ENCODE results near the gene CRYGN. TPM values are rescaled to one million over a fixed set of nuclear protein-coding genes. Genes with fewer than 3 reads are reported as not detected.

Gene CRYGN
- total RNA-seq, 2 experiments from 2014 or later = not detected

DNA sequence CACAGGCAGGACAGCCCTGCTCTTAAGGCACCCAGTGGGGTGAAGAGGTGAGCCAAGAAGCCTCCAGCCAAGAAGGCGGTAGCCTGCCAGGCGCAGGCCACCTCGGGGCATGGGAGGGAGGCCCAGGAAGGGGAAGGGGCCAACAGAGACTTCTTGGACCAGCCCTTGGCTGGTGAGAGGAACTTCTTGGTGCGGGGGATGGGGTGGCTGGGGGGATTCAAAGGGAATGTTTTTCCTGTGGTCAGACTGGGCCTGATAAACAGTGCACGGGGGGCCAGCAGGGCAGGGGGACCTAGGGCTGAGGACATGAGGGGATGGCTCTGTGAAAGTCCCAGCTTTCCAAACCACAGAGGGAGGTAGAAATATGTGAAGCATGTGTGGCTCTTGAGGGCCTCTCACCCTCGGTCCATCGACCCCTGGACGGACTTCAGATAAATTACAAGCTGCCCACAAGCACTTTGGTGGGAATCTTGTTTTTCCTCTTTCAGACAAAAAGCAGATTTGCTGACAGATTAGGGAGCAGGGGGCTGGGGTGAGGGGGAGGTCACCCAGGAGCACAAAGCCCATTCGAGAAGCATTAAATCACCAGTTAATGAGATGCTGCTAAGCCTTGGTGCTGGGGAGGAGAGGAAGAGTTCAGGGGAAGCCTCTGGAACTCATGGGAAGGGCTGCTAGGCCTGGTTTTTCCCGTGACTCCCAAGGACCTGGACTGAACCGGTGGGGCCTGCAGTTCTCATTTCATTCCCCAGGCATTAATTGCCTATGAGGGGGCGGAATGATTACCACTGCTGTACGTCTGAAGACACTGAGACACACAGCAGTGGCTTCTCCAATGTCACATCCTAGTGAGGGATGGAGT, 11.3 kb downstream of the CRYGN start:
- Mint-ChIP-seq H3K36me3 (ENCODE audit: low read depth) (no peaks in the 10 kb centered on the region), H3K4me1 (ENCODE audit: low read depth) (peaks cover 50% of the 10 kb centered on the region), H3K9me3 (no peaks in the 10 kb centered on the region), H3K27me3 (ENCODE audit: low read depth) (no peaks in the 10 kb centered on the region), H3K4me3 (no peak overlapping the region), H3K27ac (peak overlapping the region; percentile 65)
- CTCF ChIA-PET = interaction anchor here (0.7 kb wide), 2 partner anchors 96 to 982 kb away, joined by 3 read pairs; no protein-coding TSS in a partner anchor
- intact Hi-C loops (cut with micrococcal nuclease) = loop anchor here (1.0 kb wide), 2 partner anchors 14 to 60 kb away; no protein-coding TSS in a partner anchor
- DNase-seq = no peak

DNA sequence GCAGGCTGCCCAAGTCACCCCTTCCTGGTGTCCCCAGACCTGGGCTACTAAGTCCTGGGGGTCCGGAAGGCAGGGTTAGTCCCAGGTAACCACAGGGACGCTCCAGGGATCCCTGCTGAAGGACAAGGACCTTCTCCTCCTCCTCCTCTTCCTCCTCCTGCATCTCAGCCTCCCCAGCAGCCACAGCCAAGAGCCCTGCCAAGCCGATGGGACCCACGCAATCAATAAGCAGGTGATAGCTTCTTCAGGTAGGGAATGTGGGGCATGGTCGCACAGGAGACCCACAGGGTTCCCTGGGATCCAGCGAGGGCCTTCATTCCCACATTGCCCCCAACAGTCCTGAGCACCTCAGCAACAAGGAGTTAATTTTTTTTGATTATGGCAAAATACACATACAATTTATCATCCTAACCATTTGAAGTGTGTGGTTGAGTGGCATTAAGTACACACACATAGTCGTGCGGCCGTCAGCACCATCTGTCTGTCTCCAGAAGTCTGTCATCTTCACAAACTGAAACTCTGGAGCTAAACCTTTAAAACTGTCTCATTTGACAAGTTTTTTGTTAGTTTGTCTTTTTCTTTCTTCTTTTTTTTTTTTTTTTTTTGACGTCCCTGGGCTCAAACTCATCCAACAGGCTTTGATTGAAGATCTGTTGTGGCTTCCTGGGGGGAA, 12.1 kb downstream of the CRYGN start:
- no peak for DNase-seq
- CTCF ChIA-PET = interaction anchor here (0.7 kb wide), 2 partner anchors 95 to 982 kb away, joined by 3 read pairs; no protein-coding TSS in a partner anchor
- Mint-ChIP-seq H3K27me3 (ENCODE audit: low read depth) (no peaks in the 10 kb centered on the region), H3K36me3 (ENCODE audit: low read depth) (no peaks in the 10 kb centered on the region), H3K27ac (no peak overlapping the region), H3K4me3 (no peak overlapping the region), H3K4me1 (ENCODE audit: low read depth) (peaks cover 42% of the 10 kb centered on the region), H3K9me3 (no peaks in the 10 kb centered on the region)
- intact Hi-C loops (cut with micrococcal nuclease) = no loop called here

DNA sequence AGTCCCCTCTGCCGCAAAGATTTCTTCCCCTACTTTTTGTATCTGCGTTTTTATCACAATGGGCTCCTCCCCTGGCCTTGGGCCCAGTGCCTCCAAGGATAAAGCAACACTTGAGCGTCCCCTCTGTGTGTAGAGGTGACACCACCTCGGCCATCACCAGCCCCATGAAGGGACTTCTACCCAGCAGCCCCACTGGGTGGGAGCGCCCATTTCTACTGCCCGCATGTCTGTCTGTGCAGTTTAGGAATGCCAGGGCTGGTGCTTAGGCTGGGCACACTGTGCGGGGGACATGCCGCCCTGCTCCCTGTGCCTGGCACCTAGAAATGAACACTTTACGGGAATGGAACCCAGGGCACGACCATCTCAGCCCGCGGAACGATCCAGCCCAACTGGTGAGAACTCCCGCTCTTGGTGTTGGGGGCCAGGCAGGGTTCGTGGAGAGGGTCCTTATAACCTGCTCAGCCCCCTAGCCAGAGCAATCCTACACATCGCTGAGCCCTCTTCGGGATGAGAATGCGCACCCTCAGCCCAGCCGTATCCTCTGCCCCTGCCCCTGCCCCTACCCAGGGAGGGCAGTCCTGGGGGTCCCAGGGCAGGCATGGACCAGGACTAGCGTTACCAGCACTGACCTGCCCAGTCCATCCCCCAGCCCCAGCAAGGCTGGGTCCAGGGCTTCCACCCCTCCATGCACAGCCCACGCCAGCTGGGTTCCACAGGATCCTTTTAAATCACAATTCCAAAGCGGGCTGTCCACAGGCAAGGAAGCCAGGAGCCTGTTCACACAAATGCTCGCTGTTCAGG, 12.8 kb downstream of the CRYGN start:
- peaks cover 38% of the 10 kb centered on the region for H3K4me1 Mint-ChIP-seq (ENCODE audit: low read depth)
- H3K36me3 Mint-ChIP-seq (ENCODE audit: low read depth) = no peaks in the 10 kb centered on the region

DNA sequence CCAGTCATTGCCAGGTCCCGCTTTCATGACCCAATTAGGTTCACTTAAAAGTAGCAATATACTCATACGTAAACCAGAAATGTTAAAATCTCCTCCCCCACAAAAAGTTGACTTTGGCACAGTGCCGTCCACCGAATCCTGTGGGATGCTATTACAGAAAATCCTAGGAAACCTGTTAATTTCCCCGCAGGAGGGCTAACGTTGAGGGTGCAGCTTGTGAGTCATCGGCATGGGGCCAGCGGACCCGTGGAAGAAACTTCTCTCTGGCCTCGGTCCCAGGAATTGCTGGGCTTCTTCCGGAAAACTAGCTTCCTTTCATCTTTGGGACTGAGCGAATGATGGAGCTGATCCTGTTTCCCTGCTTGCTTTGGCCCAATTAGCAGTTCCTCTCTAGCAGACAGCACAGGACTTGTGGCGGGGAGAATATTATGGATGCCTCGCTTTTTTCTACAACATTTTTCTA, 13.5 kb downstream of the CRYGN start:
- CTCF ChIA-PET = no interaction called here
- intact Hi-C loops (cut with micrococcal nuclease) = no loop called here
- no peak overlapping the region for H3K27ac Mint-ChIP-seq
- no peaks in the 10 kb centered on the region for H3K36me3 Mint-ChIP-seq (ENCODE audit: low read depth)
- peaks cover 7% of the 10 kb centered on the region for H3K9me3 Mint-ChIP-seq
- H3K4me1 Mint-ChIP-seq (ENCODE audit: low read depth) = peaks cover 34% of the 10 kb centered on the region
- DNase-seq = no peak
- H3K4me3 Mint-ChIP-seq = no peak overlapping the region
- H3K27me3 Mint-ChIP-seq (ENCODE audit: low read depth) = no peaks in the 10 kb centered on the region

More for the DNA sequence above, 12.8 kb downstream of the CRYGN start:
- no peaks in the 10 kb centered on the region for H3K27me3 Mint-ChIP-seq (ENCODE audit: low read depth)
- no peak overlapping the region for H3K4me3 Mint-ChIP-seq
- peaks cover 4% of the 10 kb centered on the region for H3K9me3 Mint-ChIP-seq
- no peak overlapping the region for H3K27ac Mint-ChIP-seq
- intact Hi-C loops (cut with micrococcal nuclease) = no loop called here
- CTCF ChIA-PET = no interaction called here
- DNase-seq = no peak

DNA sequence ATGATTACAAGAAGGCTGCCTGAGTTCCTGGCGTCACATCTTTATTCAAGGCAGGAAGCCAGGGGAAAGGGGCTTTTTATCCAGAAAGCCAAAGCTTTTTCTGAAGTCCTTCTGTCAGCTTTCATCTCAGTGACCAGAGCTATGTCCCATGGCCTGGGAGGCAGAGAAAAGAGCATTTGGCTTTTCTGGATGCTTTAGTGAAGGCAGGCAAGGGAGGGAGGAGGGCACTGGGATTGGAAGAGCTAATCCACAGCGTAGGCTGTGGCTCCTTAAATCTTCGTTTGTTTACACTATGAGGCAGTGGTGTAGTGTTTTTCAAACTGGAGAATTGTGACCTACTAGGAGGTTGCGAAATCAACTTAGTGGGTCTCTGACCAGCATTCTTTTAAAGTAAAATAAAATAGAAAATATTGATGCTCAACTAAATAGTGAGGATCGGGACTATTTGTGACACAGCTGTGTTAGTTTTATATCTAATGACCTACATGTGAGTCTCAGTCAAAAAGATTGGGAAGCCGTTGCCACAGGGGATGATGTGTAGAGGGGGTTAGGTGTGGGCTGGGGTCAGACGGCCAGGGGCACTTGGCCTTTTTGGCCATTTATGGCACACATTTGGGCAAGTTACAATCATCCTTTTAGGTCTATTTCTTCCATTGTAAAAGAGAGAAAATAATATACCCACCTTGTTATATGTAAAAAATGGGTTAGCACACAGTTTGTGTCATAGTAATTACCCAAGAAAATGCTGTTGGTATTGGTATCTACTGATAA, 14.1 kb downstream of the CRYGN start:
- H3K9me3 Mint-ChIP-seq = peaks cover 7% of the 10 kb centered on the region
- no peaks in the 10 kb centered on the region for H3K27me3 Mint-ChIP-seq (ENCODE audit: low read depth)
- intact Hi-C loops (cut with micrococcal nuclease) = no loop called here
- CTCF ChIA-PET = no interaction called here
- no peak overlapping the region for H3K4me3 Mint-ChIP-seq
- no peaks in the 10 kb centered on the region for H3K36me3 Mint-ChIP-seq (ENCODE audit: low read depth)
- H3K27ac Mint-ChIP-seq = no peak overlapping the region
- no peak for DNase-seq
- H3K4me1 Mint-ChIP-seq (ENCODE audit: low read depth) = peaks cover 31% of the 10 kb centered on the region

DNA sequence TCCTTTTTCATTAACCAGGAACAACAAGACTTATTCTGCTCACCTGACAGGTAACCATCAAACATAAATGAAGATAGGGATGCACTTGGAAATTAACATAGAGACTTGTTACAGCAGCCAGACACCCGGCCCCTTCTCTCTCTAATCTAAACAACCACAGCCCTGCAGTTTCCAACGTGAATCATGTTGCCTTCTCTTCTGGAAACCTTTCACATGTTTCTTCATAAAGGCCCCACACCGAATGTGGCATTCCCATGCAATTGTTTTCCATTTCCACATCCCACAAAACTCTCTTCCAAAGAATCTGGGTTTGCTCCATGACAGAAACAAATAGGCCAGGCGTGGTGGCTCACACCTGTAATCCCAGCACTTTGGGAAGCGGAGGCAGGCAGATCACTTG, 15.1 kb downstream of the CRYGN start:
- Mint-ChIP-seq H3K4me3 (no peak overlapping the region), H3K4me1 (ENCODE audit: low read depth) (peaks cover 22% of the 10 kb centered on the region), H3K36me3 (ENCODE audit: low read depth) (no peaks in the 10 kb centered on the region), H3K27me3 (ENCODE audit: low read depth) (no peaks in the 10 kb centered on the region), H3K27ac (no peak overlapping the region), H3K9me3 (peaks cover 13% of the 10 kb centered on the region)
- CTCF ChIA-PET = no interaction called here
- no peak for DNase-seq
- intact Hi-C loops (cut with micrococcal nuclease) = no loop called here

DNA sequence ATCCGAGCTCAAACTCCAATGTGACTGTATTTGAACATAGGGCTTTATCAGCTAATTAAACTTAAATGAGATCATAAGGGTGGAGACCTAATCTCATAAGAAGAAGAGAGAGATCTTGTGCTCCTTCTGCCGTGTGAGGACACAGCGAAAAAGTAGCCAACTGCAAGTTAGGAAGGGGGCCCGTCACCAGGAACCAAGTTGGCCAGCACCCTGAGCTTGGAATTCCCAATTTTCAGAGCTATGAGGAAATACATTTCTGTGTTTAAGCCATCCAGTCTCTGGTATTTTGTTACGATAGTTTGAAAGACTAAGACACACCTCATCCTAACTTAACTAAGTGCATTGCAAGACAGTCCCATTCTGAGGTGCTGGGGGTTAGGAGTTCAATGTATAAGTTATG, 16.0 kb downstream of the CRYGN start:
- no peak overlapping the region for H3K4me3 Mint-ChIP-seq
- DNase-seq = no peak
- no peaks in the 10 kb centered on the region for H3K27me3 Mint-ChIP-seq (ENCODE audit: low read depth)
- CTCF ChIA-PET = interaction anchor here (1.0 kb wide), 1 partner anchor 21 kb away, joined by 3 read pairs; no protein-coding TSS in a partner anchor
- H3K9me3 Mint-ChIP-seq = peaks cover 13% of the 10 kb centered on the region
- peaks cover 14% of the 10 kb centered on the region for H3K4me1 Mint-ChIP-seq (ENCODE audit: low read depth)
- H3K27ac Mint-ChIP-seq = no peak overlapping the region
- intact Hi-C loops (cut with micrococcal nuclease) = no loop called here
- no peaks in the 10 kb centered on the region for H3K36me3 Mint-ChIP-seq (ENCODE audit: low read depth)

DNA sequence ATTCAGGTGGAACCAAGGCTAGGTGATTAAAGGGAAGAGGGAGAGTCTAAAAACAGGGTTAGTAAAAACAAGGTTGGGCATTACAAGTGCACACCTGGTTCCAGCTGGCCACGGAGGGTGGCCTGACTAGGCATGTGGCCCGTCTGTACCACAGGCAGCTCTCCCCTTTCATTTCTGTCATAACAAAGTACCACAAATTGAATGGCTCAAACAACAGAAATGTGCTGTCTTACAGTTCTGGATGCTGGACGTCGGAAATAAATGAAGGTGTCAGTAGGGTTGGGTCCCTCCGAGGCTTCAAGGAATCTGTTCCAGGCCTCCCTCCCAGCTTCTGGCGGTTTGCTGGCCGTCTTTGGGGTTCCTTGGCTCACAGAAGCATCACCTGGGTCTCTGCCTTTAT, 16.7 kb downstream of the CRYGN start:
- Mint-ChIP-seq H3K9me3 (peaks cover 15% of the 10 kb centered on the region), H3K27me3 (ENCODE audit: low read depth) (no peaks in the 10 kb centered on the region), H3K4me1 (ENCODE audit: low read depth) (peaks cover 7% of the 10 kb centered on the region), H3K36me3 (ENCODE audit: low read depth) (no peaks in the 10 kb centered on the region), H3K27ac (no peak overlapping the region), H3K4me3 (no peak overlapping the region)
- CTCF ChIA-PET = interaction anchor here (1.0 kb wide), 1 partner anchor 21 kb away, joined by 3 read pairs; no protein-coding TSS in a partner anchor
- intact Hi-C loops (cut with micrococcal nuclease) = no loop called here
- DNase-seq = no peak

DNA sequence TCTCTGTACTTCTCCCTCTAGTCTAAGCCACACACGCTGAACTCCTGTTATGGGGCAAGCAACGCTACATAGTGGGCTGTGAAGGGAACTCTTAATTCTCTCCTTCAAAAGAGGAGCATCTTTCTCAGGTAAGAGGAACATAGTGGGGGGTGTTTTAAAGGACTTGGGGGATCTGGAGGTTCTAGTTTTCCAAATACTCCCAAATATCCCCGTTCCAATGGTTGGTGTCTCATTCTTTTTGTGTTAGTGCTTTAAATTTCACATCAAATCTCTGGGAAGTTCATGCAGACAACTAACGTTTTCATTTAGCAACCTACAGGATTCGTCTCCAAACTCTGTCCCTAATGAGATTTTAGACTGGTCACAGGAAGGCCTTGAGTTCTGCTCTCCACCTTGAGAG, 17.7 kb downstream of the CRYGN start:
- no peaks in the 10 kb centered on the region for H3K4me1 Mint-ChIP-seq (ENCODE audit: low read depth)
- H3K4me3 Mint-ChIP-seq = no peak overlapping the region
- CTCF ChIA-PET = no interaction called here
- H3K27ac Mint-ChIP-seq = no peak overlapping the region
- intact Hi-C loops (cut with micrococcal nuclease) = no loop called here
- no peak for DNase-seq
- H3K36me3 Mint-ChIP-seq (ENCODE audit: low read depth) = no peaks in the 10 kb centered on the region
- peaks cover 17% of the 10 kb centered on the region for H3K9me3 Mint-ChIP-seq
- no peaks in the 10 kb centered on the region for H3K27me3 Mint-ChIP-seq (ENCODE audit: low read depth)

DNA sequence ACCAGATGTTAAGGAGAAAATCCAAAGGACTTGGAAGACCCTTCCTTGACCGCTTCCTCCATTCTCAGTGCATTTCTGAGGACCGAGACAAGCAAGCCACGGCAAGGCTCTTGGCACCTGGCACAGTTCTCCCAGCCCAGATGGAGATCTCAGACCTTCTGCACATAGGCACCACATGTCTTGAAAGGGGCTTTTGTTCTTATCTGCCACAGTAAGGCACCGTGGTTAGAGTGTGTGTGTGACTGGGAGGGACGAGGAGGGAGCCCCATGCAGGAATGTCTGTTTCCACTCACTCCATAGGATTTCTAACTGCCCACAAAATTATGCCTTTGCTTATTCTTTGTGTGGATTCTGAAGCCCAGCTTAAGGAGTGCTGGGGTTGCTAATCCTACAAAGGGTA, 19.8 kb downstream of the CRYGN start:
- H3K36me3 Mint-ChIP-seq (ENCODE audit: low read depth) = no peaks in the 10 kb centered on the region
- H3K9me3 Mint-ChIP-seq = peaks cover 17% of the 10 kb centered on the region
- no peak overlapping the region for H3K4me3 Mint-ChIP-seq
- H3K27me3 Mint-ChIP-seq (ENCODE audit: low read depth) = no peaks in the 10 kb centered on the region
- peaks cover 5% of the 10 kb centered on the region for H3K4me1 Mint-ChIP-seq (ENCODE audit: low read depth)
- no peak overlapping the region for H3K27ac Mint-ChIP-seq
- intact Hi-C loops (cut with micrococcal nuclease) = no loop called here
- CTCF ChIA-PET = interaction anchor here (1.5 kb wide), 1 partner anchor 10 kb away, joined by 3 read pairs; no protein-coding TSS in a partner anchor
- DNase-seq = no peak

DNA sequence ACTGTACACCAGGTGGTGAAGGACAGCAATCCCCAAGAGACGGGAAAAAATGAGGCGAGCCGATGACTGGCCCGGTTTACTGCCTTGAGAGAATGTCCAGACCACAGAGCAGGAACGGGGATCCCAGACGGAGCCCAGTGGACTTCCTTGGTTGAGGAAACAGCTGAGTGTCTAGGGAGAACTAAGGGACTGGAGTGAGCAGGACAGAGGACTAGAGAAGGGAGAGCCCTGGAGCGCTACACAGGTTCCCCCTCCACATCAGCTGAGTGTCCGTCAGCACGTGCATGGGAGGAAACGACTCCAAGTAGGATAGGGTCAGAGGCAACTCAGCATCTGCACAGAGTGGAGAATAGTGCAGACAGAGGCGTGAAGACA, 23.0 kb downstream of the CRYGN start:
- peaks cover 11% of the 10 kb centered on the region for H3K9me3 Mint-ChIP-seq
- no peak overlapping the region for H3K4me3 Mint-ChIP-seq
- H3K27me3 Mint-ChIP-seq (ENCODE audit: low read depth) = peaks cover 11% of the 10 kb centered on the region
- no peak overlapping the region for H3K27ac Mint-ChIP-seq
- DNase-seq = no peak
- no peaks in the 10 kb centered on the region for H3K36me3 Mint-ChIP-seq (ENCODE audit: low read depth)
- intact Hi-C loops (cut with micrococcal nuclease) = no loop called here
- peaks cover 29% of the 10 kb centered on the region for H3K4me1 Mint-ChIP-seq (ENCODE audit: low read depth)
- CTCF ChIA-PET = no interaction called here
